LNCAP (cell line): ENCODE data around the gene SPNS3.

ENCODE experiments used
- TF ChIP-seq, protein P1 (sequence below): fragments of 450-650 bp; IDR thresholded peaks from 2 replicates; pipeline ENCODE4 v1.5.1; 2017; ENCODE audit warnings: mild to moderate bottlenecking

SPNS3 gene

DNA sequence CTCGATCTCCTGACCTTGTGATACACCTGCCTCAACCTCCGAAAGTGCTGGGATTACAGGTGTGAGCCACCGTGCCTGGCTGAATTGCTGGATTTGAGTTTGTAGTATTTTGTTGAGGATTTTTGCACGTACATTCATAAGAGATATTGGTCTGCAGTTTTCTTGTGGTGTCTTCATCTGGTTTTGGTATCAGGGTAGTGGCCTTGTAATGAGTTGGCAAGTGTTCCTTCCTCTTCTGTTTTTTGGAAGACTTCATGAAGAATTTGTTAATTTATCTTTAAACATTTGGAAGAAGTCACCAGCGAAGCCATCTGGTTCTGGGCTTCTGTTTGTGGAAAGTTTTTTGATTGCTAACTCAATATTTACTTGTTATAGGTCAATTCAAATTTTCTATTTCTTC, 26.9 kb downstream of the SPNS3 start:
- TF ChIP-seq, protein P1, sequence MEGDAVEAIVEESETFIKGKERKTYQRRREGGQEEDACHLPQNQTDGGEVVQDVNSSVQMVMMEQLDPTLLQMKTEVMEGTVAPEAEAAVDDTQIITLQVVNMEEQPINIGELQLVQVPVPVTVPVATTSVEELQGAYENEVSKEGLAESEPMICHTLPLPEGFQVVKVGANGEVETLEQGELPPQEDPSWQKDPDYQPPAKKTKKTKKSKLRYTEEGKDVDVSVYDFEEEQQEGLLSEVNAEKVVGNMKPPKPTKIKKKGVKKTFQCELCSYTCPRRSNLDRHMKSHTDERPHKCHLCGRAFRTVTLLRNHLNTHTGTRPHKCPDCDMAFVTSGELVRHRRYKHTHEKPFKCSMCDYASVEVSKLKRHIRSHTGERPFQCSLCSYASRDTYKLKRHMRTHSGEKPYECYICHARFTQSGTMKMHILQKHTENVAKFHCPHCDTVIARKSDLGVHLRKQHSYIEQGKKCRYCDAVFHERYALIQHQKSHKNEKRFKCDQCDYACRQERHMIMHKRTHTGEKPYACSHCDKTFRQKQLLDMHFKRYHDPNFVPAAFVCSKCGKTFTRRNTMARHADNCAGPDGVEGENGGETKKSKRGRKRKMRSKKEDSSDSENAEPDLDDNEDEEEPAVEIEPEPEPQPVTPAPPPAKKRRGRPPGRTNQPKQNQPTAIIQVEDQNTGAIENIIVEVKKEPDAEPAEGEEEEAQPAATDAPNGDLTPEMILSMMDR = no peak

DNA sequence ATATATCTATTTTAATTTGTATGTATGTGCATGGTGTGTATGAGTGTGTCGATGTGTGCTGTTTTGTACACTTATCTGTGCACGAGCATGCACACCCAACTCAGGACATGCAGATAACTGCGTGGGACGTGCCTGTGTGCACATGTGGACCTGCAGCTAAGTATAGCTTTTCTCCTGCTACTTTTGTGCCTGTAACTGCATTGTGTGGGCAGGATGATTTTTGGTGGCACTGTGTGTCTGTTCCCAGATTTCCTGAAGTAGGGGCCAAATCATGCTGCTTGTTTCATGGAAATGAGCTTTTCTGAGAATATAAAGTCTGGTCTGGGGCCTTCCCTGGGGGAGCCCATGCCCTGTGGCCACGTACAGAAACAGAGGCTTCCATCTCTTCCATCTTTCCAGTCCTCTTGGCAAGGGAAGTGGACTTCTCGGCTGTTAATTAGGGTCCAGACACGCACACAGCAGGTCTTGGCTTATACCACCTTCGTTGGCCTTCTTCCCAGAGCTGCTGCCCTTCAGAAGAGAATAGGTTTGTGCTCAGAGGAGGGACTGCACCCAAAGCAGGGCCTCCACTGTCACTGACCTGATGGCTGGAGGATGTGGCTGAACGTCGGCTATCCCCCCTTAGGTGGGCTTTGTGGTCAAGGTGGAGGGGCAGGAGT, 30.2 kb downstream of the SPNS3 start:
- TF ChIP-seq, protein P1 = no peak

DNA sequence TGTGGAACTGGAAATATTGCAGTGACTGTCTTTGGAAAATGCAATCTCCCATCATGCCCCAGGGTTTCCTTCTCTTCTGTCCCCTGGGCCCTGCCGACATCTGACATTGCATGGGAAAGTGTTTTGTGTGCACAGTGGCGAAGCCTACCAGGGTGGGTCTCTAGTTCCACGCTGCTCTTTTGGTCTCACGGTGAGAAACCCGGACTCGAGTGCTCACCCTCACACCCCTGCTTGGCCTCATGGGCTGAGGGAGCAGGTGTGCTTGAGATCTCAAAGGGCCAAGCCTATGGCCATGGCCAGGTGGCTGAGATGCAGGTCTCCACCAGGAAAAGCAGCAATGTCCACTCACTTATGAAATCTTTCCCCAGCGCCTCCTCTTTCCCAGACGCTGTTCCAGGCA, 32.0 kb downstream of the SPNS3 start:
- TF ChIP-seq, protein P1 = no peak

DNA sequence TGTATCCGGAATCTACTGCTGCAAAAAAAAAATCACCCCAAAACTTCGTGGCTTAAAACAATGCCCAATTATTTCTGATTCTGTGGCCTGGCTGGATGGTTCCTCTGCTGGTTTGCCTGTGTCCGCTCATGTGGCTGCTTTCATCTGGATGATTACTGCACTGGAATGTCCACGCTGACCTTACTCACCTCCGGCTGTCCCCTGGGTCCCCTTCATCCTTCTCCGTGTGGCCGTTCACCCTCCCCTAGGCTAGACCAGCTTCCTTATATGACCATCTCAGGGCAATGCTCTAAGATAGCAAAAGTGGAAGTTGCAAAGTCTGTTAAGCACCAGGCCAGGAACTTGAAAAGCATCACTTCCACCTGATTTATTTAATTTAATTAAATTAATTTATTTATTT, 33.5 kb downstream of the SPNS3 start:
- TF ChIP-seq, protein P1 = no peak

DNA sequence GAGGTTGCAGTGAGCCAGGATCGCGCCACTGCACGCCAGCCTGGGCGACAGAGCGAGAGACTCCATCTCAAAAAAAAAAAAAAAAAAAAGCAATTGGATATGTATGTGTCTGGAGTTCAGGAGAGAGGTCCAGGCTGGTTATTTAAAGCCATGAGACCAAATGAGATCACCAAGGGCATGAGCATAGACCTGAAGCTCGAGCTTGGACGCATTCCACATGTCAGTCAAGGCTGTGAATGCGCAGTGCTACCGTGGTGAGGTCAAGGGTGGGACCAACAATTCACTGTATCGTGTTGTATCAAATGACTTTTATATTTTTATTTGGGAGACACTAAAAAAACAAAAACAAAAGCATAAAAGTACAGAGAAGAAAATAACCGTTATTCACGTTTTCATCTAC, 35.8 kb downstream of the SPNS3 start:
- TF ChIP-seq, protein P1 = no peak

DNA sequence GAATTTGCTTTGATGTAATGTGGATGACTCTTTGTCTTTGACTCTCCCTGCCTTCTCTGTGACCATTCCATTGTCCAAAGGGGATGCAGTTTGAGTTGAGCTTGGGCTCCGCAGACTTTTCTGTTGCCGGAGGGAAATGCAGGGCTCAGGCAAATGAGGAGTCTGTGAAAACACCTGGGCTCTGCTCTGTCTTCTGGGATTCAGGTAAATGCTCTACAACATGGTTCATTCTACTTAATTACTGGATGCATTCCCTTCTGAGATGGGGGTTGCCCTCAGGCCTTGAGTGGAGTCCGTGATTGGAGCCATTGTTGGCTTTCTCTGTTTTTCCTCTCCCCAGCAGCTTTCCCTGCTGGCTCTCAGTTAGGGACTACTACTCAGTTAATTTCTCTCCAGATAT, 38.5 kb downstream of the SPNS3 start:
- TF ChIP-seq, protein P1 = no peak

DNA sequence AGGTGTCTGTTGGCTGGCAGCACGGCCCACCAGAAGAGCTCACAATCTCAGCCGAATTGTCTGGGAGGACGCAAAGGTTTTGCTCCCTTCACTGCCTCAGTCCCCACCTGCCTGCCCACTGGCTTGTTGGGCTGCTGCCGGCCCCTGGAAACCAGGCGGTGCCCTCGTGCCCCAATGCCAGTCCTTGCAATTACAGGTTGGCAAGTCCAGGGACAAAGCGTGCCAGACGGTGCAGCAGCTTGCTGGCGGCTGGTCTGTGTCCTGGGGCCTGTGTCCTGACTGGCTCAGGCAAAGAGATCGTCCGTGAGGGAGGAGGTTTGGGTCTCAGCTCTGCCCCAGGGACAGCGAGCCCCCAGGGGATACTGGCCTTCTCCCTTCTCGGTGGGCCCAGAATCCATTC, 40.4 kb downstream of the SPNS3 start:
- TF ChIP-seq, protein P1 = no peak

DNA sequence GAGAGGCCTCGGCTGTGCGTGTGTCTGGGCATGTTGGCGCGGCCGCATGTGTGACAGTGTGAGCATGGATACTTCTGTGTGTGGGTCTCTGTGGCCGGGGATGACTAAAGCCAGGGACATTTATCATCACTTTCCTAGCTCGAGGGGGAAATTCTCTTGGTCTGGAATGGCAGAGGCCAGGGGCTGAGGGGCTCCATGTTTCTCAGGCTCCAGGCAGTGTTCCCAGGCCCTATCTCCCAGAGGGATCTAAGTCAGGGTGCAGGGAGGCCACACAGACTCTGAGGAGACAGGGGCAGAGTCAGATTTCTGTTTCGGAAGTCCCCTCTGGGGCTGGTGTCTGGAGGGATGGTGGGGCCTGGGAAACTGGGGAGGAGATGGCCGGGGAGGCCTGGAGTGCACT, 41.3 kb downstream of the SPNS3 start:
- TF ChIP-seq, protein P1 = no peak
